Brain microvascular endothelial cell (primary cell): ENCODE results near the gene RCAN1.
"Not testable (repeated sequence)": the region's sequence is repeated elsewhere in the genome, so short reads cannot be mapped to it uniquely, and the experiment has no call there.

Experiments used
- DNase-seq: peaks from one replicate; pipeline ENCODE4 v3.0.0-alpha.2; 2020
- H3K27ac ChIP-seq: fragments of 250-450 bp; sonication (Bioruptor Pico); 2 replicates; pipeline ENCODE4 v1.5.1; 2020; ENCODE audit warnings: mild to moderate bottlenecking, moderate library complexity
- H3K27me3 ChIP-seq: fragments of 250-450 bp; sonication (Bioruptor Pico); replicated peaks from 2 replicates; pipeline ENCODE4 v1.5.1; 2020; ENCODE audit warnings: mild to moderate bottlenecking
- H3K36me3 ChIP-seq: fragments of 250-450 bp; sonication (Bioruptor Pico); replicated peaks from 2 replicates; pipeline ENCODE4 v1.5.1; 2020; ENCODE audit warnings: mild to moderate bottlenecking
- H3K4me3 ChIP-seq: 2 replicates; pipeline ENCODE4 v1.5.1; 2011; ENCODE audit warnings: low read depth, mild to moderate bottlenecking, control low read depth, low read length, moderate library complexity
- CTCF ChIP-seq: IDR thresholded peaks from 2 replicates; pipeline ENCODE4 v1.5.1; 2011; ENCODE audit warnings: low read depth, mild to moderate bottlenecking, moderate library complexity, low read length, control low read depth, inconsistent platforms; ENCODE audit errors: missing control alignments
- in situ Hi-C: cut with HindIII; loops from 2 replicates; pipeline ENCODE4 v1.10.0; 2017; ENCODE audit warnings: low sequenced_read_pairs, low pct_ligation_motif_present

Gene RCAN1

DNA sequence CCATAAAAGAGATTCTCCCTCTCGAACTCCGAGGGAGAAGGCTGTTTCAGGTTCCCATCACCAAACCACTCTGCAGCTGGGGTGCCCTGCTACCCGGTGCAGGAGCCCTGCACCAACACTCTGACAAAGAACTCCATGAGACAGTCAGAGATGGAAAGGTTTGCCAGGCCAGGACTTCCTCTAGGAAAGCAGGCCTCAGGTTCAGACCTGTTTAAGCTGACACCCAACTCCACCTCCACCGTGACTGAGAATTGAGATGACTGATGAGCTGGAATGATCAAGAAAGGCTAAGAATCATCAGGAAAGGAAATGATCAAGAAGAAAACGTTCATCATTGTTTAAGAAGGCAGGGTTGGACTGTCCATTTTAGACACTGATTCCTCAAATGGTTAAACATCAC is 56.7 kb downstream of the RCAN1 start:
- Histone ChIP-seq H3K27ac (no peak overlapping the region), H3K36me3 (no peaks in the 10 kb centered on the region), H3K27me3 (no peaks in the 10 kb centered on the region), H3K4me3 (no peak overlapping the region)
- DNase-seq, result no peak
- in situ Hi-C loops, result no loop called here
- TF ChIP-seq CTCF, result no peak

- TF ChIP-seq CTCF, result no peak
- H3K27me3 ChIP-seq, result no peaks in the 10 kb centered on the region
- H3K4me3 ChIP-seq, result no peak overlapping the region
- H3K36me3 ChIP-seq, result no peaks in the 10 kb centered on the region
- in situ Hi-C loops, result no loop called here
- no peak for DNase-seq
- no peak overlapping the region for H3K27ac ChIP-seq
Observed at GRCh38 chr21:34557261-34557660, 57.7 kb downstream of the RCAN1 start.

GRCh38 chr21:34554670-34555069 is 60.2 kb downstream of the RCAN1 start:
- not testable (repeated sequence) for H3K27ac ChIP-seq

GRCh38 chr21:34554227-34554626 is 60.7 kb downstream of the RCAN1 start:
- no peak overlapping the region for H3K27ac ChIP-seq
- no peak for TF ChIP-seq CTCF
- no peak for DNase-seq
- no peak overlapping the region for H3K4me3 ChIP-seq
- no peaks in the 10 kb centered on the region for H3K27me3 ChIP-seq
- no peaks in the 10 kb centered on the region for H3K36me3 ChIP-seq
- in situ Hi-C loops, result no loop called here

More at GRCh38 chr21:34554670-34555069, 60.2 kb downstream of the RCAN1 start:
- H3K27me3 ChIP-seq, in situ Hi-C loops, H3K36me3 ChIP-seq, H3K4me3 ChIP-seq, DNase-seq: not testable (repeated sequence)

DNA sequence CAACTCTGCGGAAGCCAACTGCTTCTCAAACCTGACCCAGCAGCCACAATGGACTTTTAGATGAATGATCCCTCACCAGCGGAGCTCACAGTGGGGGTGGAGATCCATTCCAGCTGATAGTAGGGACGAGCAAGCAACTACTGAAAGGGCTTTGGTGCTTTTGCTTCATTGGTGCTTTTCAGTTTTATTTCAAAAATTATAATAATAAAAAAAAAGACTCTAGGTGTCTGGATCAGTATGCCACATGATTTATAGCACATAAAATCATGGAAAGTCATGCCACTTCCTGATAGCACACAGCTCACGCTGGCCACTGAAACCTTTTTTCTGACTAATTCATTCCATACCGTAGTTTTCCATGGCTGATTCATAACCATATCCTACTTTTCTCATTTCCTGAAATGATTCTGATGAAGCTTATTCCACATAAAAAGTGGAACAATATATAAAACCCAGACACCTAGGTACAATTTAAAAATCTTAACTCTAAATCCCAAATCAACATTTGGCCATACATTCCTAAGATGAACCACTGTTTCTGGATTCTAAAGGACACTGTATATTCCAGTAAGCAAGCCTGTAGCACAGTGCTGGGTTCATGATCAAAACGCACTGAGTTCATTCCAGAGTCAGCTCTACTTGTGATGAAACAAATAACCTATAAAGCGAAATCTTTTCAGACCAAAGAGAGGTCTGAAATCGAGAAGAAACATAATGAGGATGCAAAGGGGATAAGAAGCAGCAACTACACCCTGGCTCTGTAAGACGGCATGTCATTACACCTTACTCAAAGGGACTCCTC is 61.6 kb downstream of the RCAN1 start:
- Histone ChIP-seq H3K4me3 (peak overlapping the region; percentile 21), H3K36me3 (no peaks in the 10 kb centered on the region), H3K27ac (peak overlapping the region; percentile 78), H3K27me3 (no peaks in the 10 kb centered on the region)
- DNase-seq, result peak; percentile 48
- no peak for TF ChIP-seq CTCF
- in situ Hi-C loops, result no loop called here

GRCh38 chr21:34552360-34553098 is 62.4 kb downstream of the RCAN1 start:
- no peak for DNase-seq
- no peaks in the 10 kb centered on the region for H3K27me3 ChIP-seq
- TF ChIP-seq CTCF, result no peak
- H3K27ac ChIP-seq, result peak overlapping the region; percentile 78
- H3K36me3 ChIP-seq, result no peaks in the 10 kb centered on the region
- in situ Hi-C loops, result no loop called here
- H3K4me3 ChIP-seq, result peak overlapping the region; percentile 21
